ENCODE data around the gene SLC6A13. TPM values are rescaled to one million over a fixed set of nuclear protein-coding genes. Genes with fewer than 3 reads are reported as not detected.

Gene SLC6A13
- total RNA-seq, 1 donor from 2014 or later, result not detected

DNA sequence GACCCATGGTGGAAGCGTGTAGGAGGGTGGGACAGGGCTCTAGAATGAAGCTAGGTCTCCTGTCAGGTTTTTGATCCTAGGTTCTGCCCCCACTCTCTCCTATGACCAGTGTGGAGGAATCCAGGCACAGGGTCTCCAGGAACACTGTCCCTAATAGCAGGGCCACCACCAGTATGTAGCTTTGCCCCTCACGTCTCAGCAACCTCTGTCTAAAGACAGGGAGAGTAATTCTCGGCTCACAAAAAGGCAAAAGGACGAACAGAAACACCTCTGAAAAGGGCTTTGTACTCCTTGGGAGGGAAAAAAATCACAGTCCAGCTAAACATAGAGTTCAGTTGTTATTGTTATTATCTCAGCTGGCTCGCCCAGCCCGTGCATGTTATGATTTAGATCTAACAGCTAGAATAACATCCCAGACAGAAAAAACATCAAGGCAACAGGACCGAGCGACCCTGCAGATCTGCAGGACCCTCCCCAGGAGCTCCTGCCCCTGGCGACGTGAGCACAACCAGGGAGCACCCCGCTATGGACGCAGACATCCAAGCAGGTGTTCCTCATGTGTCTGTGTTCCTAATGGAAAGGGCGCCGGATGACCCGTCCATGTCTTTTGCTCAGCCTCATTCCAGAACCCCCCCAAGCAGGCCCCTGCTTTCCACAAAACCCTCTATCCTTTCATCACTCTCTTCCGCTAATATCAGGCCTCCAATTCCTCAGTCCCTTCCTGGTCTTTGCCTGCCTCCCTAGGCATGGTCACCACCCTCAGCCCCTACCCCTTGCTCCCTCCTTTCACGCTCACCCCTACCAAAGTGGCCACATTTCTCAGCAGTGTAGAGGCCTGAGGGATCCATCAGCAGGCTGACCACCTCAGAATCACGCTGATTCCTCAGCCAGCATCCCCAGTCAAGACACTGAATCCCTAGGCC, 34.5 kb downstream of the SLC6A13 start:
- DNase-seq (ENCODE audit: low spot score in 2 of 2), result peak in 1 of 2 donors; percentile 25
- Histone ChIP-seq H3K9me3 (no peaks in the 10 kb centered on the region), H3K36me3 (no peaks in the 10 kb centered on the region), H3K27ac (no peak overlapping the region), H3K4me3 (no peak overlapping the region), H3K27me3 (no peaks in the 10 kb centered on the region), H3K4me1 (no peaks in the 10 kb centered on the region)
- intact Hi-C loops (cut with DNase I), result no loop called here
- TF ChIP-seq, protein P1, sequence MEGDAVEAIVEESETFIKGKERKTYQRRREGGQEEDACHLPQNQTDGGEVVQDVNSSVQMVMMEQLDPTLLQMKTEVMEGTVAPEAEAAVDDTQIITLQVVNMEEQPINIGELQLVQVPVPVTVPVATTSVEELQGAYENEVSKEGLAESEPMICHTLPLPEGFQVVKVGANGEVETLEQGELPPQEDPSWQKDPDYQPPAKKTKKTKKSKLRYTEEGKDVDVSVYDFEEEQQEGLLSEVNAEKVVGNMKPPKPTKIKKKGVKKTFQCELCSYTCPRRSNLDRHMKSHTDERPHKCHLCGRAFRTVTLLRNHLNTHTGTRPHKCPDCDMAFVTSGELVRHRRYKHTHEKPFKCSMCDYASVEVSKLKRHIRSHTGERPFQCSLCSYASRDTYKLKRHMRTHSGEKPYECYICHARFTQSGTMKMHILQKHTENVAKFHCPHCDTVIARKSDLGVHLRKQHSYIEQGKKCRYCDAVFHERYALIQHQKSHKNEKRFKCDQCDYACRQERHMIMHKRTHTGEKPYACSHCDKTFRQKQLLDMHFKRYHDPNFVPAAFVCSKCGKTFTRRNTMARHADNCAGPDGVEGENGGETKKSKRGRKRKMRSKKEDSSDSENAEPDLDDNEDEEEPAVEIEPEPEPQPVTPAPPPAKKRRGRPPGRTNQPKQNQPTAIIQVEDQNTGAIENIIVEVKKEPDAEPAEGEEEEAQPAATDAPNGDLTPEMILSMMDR (IDR thresholded peaks at IDR 0.05), result no peak

DNA sequence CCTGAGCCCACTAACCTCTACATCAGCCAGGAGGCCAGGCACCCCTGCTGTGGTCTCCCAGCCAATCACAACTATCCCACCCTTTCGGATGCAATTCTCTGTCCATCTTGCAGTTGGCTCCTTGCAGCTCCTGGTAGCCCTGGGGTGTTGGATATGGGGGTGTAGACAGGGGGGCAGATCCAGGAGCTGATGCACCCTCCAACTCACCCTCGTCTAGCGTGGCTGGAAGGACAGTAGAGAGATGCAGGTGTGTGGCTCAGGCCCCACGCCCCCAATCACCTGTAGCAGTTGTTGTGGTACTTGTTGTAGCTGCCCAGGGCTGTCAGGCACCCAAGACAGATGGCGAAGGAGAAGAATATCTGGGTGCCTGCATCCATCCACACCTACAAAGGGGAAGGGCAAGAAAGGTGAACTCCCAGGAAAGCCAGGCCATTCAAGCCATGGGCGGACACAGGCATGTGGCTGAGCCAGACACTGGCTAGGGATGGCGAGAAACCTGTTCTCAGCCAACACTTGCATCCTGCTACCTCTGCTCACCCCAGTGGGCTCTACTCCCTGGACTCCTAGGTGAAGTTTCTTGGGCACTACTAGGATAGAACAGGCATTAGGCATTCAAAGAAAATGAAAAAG, 35.2 kb downstream of the SLC6A13 start:
- H3K27ac ChIP-seq, result no peak overlapping the region
- H3K36me3 ChIP-seq, result no peaks in the 10 kb centered on the region
- H3K4me3 ChIP-seq, result no peak overlapping the region
- TF ChIP-seq, protein P1 (IDR thresholded peaks at IDR 0.05), result no peak
- intact Hi-C loops (cut with DNase I), result no loop called here
- H3K9me3 ChIP-seq, result no peaks in the 10 kb centered on the region
- no peaks in the 10 kb centered on the region for H3K4me1 ChIP-seq
- DNase-seq (ENCODE audit: low spot score in 2 of 2), result peak in 1 of 2 donors; percentile 15
- H3K27me3 ChIP-seq, result no peaks in the 10 kb centered on the region

DNA sequence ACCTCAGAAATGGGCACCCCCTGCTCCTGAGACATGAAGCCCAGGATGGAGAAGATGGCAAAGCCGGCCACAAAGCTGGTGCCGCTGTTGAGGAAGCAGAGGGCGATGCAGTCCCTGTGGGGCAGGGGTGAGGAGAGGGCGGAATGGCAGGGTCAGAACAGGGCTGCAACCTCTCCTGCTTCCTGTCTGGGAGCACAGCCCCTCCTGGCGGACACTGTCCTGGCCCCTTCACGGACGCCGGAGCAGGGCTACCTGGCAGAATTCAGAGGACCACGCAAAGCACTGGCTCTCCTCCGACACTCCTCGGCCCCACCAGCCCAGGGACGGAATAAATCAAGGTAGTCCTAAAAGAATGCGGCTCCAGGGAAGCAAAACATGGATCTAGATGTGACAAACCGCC, 36.2 kb downstream of the SLC6A13 start:
- DNase-seq (ENCODE audit: low spot score in 2 of 2), result peak in 1 of 2 donors; percentile 44
- Histone ChIP-seq H3K36me3 (no peaks in the 10 kb centered on the region), H3K4me3 (no peak overlapping the region), H3K4me1 (no peaks in the 10 kb centered on the region), H3K27ac (no peak overlapping the region), H3K9me3 (no peaks in the 10 kb centered on the region), H3K27me3 (no peaks in the 10 kb centered on the region)
- TF ChIP-seq, protein P1 (IDR thresholded peaks at IDR 0.05), result no peak
- intact Hi-C loops (cut with DNase I), result no loop called here

DNA sequence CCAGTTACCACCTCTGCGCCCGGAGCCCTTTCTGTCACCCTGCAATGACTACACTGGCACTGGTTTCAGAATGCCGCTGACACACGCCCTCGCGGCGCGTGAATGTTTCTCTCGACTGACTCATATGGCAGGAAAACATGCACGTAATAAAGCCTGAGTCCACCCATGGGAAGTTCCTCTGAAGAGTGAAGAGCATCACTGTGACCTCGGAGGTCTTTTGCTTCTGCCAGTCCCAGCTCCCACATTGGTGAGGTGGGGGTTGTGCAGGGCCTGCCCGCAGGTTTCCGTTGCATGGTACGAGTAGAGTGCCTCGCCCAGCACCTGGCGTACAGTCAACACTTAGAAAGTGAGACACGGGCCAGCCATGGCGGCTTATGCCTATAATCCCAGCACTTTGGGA, 37.6 kb downstream of the SLC6A13 start:
- no peaks in the 10 kb centered on the region for H3K36me3 ChIP-seq
- H3K9me3 ChIP-seq, result no peaks in the 10 kb centered on the region
- peak in 1 of 2 donors; percentile 52 for DNase-seq (ENCODE audit: low spot score in 2 of 2)
- H3K27ac ChIP-seq, result no peak overlapping the region
- intact Hi-C loops (cut with DNase I), result no loop called here
- H3K4me1 ChIP-seq, result no peaks in the 10 kb centered on the region
- no peaks in the 10 kb centered on the region for H3K27me3 ChIP-seq
- TF ChIP-seq, protein P1 (IDR thresholded peaks at IDR 0.05), result no peak
- H3K4me3 ChIP-seq, result no peak overlapping the region

DNA sequence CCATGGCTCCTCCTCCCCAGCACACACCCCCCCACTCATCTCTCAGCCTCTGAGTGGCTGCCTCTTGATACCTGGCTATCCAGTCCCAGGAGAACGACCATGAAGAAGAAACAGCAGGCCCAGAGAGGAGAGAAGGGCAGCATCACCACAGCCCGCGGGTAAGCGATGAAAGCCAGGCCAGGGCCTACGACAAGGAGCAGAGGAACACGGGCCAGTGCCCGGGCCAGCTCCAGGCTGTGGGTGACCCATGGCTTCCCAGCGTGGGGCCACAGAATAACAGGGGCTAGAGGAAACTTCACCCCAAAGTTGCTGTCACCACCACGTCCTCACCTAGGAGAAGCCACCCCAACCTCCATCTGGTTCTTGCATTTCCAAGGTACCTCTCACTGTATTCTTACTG, 38.3 kb downstream of the SLC6A13 start:
- Histone ChIP-seq H3K4me1 (no peaks in the 10 kb centered on the region), H3K27ac (no peak overlapping the region), H3K27me3 (no peaks in the 10 kb centered on the region), H3K36me3 (no peaks in the 10 kb centered on the region), H3K9me3 (no peaks in the 10 kb centered on the region), H3K4me3 (no peak overlapping the region)
- intact Hi-C loops (cut with DNase I), result no loop called here
- DNase-seq (ENCODE audit: low spot score in 2 of 2), result peak in 1 of 2 donors; percentile 48
- TF ChIP-seq, protein P1 (IDR thresholded peaks at IDR 0.05), result no peak
